Measurements from ENCODE around the gene CORO2B.

Gene CORO2B

GRCh38 chr15:68770216-68770615 is 191.4 kb downstream of the CORO2B start:
- TF ChIP-seq, protein P1, sequence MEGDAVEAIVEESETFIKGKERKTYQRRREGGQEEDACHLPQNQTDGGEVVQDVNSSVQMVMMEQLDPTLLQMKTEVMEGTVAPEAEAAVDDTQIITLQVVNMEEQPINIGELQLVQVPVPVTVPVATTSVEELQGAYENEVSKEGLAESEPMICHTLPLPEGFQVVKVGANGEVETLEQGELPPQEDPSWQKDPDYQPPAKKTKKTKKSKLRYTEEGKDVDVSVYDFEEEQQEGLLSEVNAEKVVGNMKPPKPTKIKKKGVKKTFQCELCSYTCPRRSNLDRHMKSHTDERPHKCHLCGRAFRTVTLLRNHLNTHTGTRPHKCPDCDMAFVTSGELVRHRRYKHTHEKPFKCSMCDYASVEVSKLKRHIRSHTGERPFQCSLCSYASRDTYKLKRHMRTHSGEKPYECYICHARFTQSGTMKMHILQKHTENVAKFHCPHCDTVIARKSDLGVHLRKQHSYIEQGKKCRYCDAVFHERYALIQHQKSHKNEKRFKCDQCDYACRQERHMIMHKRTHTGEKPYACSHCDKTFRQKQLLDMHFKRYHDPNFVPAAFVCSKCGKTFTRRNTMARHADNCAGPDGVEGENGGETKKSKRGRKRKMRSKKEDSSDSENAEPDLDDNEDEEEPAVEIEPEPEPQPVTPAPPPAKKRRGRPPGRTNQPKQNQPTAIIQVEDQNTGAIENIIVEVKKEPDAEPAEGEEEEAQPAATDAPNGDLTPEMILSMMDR (IDR thresholded peaks at IDR 0.05; ENCODE audit: insufficient read depth, low read length), result no peak
- no peak for TF ChIP-seq POLR2AphosphoS5 (IDR thresholded peaks at IDR 0.05; ENCODE audit: low read depth)
- TF ChIP-seq, protein P2, sequence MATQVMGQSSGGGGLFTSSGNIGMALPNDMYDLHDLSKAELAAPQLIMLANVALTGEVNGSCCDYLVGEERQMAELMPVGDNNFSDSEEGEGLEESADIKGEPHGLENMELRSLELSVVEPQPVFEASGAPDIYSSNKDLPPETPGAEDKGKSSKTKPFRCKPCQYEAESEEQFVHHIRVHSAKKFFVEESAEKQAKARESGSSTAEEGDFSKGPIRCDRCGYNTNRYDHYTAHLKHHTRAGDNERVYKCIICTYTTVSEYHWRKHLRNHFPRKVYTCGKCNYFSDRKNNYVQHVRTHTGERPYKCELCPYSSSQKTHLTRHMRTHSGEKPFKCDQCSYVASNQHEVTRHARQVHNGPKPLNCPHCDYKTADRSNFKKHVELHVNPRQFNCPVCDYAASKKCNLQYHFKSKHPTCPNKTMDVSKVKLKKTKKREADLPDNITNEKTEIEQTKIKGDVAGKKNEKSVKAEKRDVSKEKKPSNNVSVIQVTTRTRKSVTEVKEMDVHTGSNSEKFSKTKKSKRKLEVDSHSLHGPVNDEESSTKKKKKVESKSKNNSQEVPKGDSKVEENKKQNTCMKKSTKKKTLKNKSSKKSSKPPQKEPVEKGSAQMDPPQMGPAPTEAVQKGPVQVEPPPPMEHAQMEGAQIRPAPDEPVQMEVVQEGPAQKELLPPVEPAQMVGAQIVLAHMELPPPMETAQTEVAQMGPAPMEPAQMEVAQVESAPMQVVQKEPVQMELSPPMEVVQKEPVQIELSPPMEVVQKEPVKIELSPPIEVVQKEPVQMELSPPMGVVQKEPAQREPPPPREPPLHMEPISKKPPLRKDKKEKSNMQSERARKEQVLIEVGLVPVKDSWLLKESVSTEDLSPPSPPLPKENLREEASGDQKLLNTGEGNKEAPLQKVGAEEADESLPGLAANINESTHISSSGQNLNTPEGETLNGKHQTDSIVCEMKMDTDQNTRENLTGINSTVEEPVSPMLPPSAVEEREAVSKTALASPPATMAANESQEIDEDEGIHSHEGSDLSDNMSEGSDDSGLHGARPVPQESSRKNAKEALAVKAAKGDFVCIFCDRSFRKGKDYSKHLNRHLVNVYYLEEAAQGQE (IDR thresholded peaks at IDR 0.05; ENCODE audit: insufficient replicate concordance, low read depth), result no peak
- TF ChIP-seq GABPA (IDR thresholded peaks at IDR 0.05; ENCODE audit: low read depth), result no peak
- TF ChIP-seq SPI1 (IDR thresholded peaks at IDR 0.05; ENCODE audit: borderline replicate concordance, low read depth), result no peak
- no peaks in the 10 kb centered on the region for H3K27me3 ChIP-seq (ENCODE audit: insufficient read depth, poor library complexity, severe bottlenecking)
- H3K4me3 ChIP-seq (replicated peaks; ENCODE audit: insufficient read depth, low read length), result no peak overlapping the region
- H3K27ac ChIP-seq (replicated peaks), result no peak overlapping the region
- DNase-seq (ENCODE audit: low read depth in 1 of 2, low spot score in 1 of 2), result no peak

GRCh38 chr15:68773036-68773435 is 194.2 kb downstream of the CORO2B start:
- TF ChIP-seq SPI1 (IDR thresholded peaks at IDR 0.05; ENCODE audit: borderline replicate concordance, low read depth) (no peak), GABPA (IDR thresholded peaks at IDR 0.05; ENCODE audit: low read depth) (no peak), POLR2AphosphoS5 (IDR thresholded peaks at IDR 0.05; ENCODE audit: low read depth) (no peak)
- TF ChIP-seq, protein P2 (IDR thresholded peaks at IDR 0.05; ENCODE audit: insufficient replicate concordance, low read depth), result no peak
- TF ChIP-seq, protein P1 (IDR thresholded peaks at IDR 0.05; ENCODE audit: insufficient read depth, low read length), result no peak
- DNase-seq (ENCODE audit: low read depth in 1 of 2, low spot score in 1 of 2), result no peak
- Histone ChIP-seq H3K27me3 (ENCODE audit: insufficient read depth, poor library complexity, severe bottlenecking) (no peaks in the 10 kb centered on the region), H3K27ac (replicated peaks) (no peak overlapping the region), H3K4me3 (replicated peaks; ENCODE audit: insufficient read depth, low read length) (no peak overlapping the region)

- no peak for TF ChIP-seq GABPA (IDR thresholded peaks at IDR 0.05; ENCODE audit: low read depth)
- TF ChIP-seq, protein P2 (IDR thresholded peaks at IDR 0.05; ENCODE audit: insufficient replicate concordance, low read depth), result no peak
- TF ChIP-seq POLR2AphosphoS5 (IDR thresholded peaks at IDR 0.05; ENCODE audit: low read depth), result no peak
- TF ChIP-seq, protein P1 (IDR thresholded peaks at IDR 0.05; ENCODE audit: insufficient read depth, low read length), result no peak
- TF ChIP-seq SPI1 (IDR thresholded peaks at IDR 0.05; ENCODE audit: borderline replicate concordance, low read depth), result no peak
- DNase-seq (ENCODE audit: low read depth in 1 of 2, low spot score in 1 of 2), result no peak
- H3K4me3 ChIP-seq (replicated peaks; ENCODE audit: insufficient read depth, low read length), result no peak overlapping the region
- H3K27ac ChIP-seq (replicated peaks), result no peak overlapping the region
- H3K27me3 ChIP-seq (ENCODE audit: insufficient read depth, poor library complexity, severe bottlenecking), result no peaks in the 10 kb centered on the region
Observed at GRCh38 chr15:68774120-68774519, 195.3 kb downstream of the CORO2B start.
